GM21529 (cell line): ENCODE data around the gene TCN1.

ENCODE experiments used
- ATAC-seq: cut with Tn5 transposase; IDR thresholded peaks from one replicate; pipeline ENCODE4 v1.9.1; 2021; ENCODE audit not compliant: unreplicated experiment

The TCN1 gene

DNA sequence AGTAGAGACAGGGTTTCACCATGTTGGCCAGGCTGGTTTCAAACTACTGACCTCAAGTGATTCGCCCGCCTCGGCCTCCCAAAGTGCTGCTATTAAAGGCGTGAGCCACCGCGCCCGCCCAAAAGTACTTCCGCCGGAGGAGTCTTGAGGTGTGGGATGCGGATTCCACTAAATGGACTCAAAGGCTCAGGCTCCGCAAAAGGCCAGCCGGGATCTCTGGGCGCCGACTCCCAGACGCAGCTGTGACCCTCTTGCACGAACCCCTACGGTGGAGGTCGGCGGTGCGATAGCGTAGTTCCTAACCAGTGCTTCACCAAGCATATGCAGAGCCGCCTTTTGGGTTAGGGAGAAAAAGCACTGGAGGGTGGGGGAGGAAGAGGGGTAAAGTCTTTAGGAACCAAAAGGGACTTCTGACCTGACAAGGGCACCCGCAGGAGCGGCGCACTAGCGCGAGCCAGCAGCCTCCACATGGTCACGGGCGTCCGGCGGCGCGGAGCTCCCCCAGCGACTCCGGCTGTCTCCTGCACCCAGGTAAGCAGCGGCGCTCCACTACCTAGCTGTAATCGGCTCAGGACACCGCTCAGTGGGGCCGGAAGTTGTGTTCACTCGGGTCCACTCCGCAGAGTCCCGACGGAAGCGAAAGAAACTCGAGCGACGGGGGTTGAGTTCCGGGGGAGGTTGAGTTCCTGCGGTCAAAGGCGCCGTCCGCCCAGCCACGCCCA lies 55.9 kb downstream of the TCN1 start, which contains the start of gene MRPL16:
Gene MRPL16 (minus strand): TSS at position 590 of the 722 bp plus-strand sequence. CDS start 120 bp downstream, at position 470.
- ATAC-seq, result peak; percentile 95

DNA sequence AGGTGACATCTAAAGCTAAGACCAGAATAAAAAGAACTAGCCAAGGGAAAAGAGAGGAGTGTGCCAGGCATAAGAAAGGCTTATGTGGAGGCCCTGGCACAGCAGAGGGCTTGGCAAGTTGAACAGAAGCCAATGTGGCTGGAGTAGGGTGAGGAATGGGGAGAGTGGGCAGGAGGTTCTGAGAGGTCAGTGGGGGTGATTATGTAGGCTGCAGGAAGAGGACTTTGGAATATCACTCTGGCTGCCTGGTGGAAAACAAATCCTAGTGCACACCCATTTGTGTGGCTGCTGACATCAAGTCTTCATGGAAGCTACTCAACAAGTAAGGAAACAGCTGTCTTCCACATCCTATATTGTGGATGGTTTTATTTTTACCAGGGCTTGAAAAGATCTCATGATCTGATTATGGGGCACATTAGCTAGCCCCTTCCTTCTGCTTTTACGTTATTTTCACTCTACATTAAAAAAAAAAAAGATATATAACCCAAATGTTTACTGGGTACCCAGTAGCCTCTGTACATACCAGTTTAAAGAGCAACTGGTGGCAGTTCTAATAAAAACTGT lies 59.2 kb downstream of the TCN1 start:
- ATAC-seq, result no peak

DNA sequence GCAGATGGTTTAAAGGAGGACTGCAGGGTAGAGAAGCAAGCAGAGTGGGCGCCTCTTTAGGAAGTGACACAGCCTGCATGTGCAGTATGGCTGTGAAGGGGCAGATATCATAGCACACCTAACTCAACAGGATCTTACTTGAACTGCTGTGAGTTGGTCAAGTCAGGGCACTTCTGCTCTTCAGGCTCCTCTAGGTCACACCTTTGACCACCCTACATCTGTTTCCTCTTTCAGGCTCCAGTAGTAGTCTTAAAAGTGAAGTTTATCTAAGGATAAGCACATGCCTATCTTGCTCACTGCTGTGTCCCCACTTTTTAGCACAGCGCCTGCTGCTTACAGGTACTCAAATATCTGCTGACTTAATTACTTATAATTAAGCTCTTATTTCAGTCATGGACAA lies 62.2 kb downstream of the TCN1 start:
- ATAC-seq, result no peak
